Vagina (tissue), 2 donors: ENCODE data around the gene AGPAT4.

Experiments
- CTCF ChIP-seq, 3 experiments: fragments of 450-650 bp in 2 of 3; fragments of 200-600 bp in 1 of 3; sonication (generic) in 1 of 3; IDR thresholded peaks; one replicate each; pipeline ENCODE4 v1.5.1; 2017 to 2019; ENCODE audit warnings: antibody characterized with exemption in 3 of 3, mild to moderate bottlenecking in 2 of 3, moderate library complexity in 2 of 3
- POLR2A ChIP-seq, 2 donors: fragments of 450-650 bp; IDR thresholded peaks; one replicate each; pipeline ENCODE4 v1.6.1; 2017; ENCODE audit warnings: antibody characterized with exemption in 2 of 2, mild to moderate bottlenecking in 2 of 2, moderate library complexity in 2 of 2

GRCh38 chr6:161128230-161128629 is 145.6 kb downstream of the AGPAT4 start:
- TF ChIP-seq POLR2A (IDR thresholded peaks at IDR 0.05) (no peak), CTCF (IDR thresholded peaks at IDR 0.05) (no peak)
